Right lung (tissue), 10 donors: ENCODE results near the gene PRRG4. TPM values are rescaled to one million over a fixed set of nuclear protein-coding genes. Genes with fewer than 3 reads are reported as not detected.
"Not testable (repeated sequence)": the region's sequence is repeated elsewhere in the genome, so short reads cannot be mapped to it uniquely, and the experiment has no call there.

Source experiments
- DNase-seq, 2 donors: peaks; one replicate each; pipeline ENCODE4 v3.0.0-alpha.2; 2013
- long read RNA-seq, 8 donors: transcript quantifications; one replicate each; lab custom pipeline, GENCODE V29; 2026
- polyA plus RNA-seq, 5 donors: library from polyadenylated mRNA; unstranded; fragments of 120-200 nt; gene quantifications; one replicate each; pipeline versions ENCODE4 v1.2.1 to v1.2.3, GENCODE V29; 2013; ENCODE audit warnings: inconsistent platforms in 1 of 5, low replicate concordance in 1 of 5; ENCODE audit not compliant: insufficient read length in 5 of 5, insufficient read depth in 1 of 5

PRRG4 gene
- polyA plus RNA-seq = 1 to 10 TPM; 1.6 to 2.5 (median 2.3) TPM
- long read RNA-seq, donor 1, full-length matches to known transcripts = 1 of 1 reads
- long read RNA-seq, donor 1, partial matches to known transcripts = 0 of 1 reads
- long read RNA-seq, donor 1, other reads (novel, unspliced or antisense) = 0 of 1 reads
- long read RNA-seq, donor 2 = 0 reads
- long read RNA-seq, donor 3, full-length matches to known transcripts = 1 of 1 reads
- long read RNA-seq, donor 3, partial matches to known transcripts = 0 of 1 reads
- long read RNA-seq, donor 3, other reads (novel, unspliced or antisense) = 0 of 1 reads
- long read RNA-seq, donor 4 = 0 reads
- long read RNA-seq, donor 5 = 0 reads
- long read RNA-seq, donor 6, full-length matches to known transcripts = 1 of 1 reads
- long read RNA-seq, donor 6, partial matches to known transcripts = 0 of 1 reads
- long read RNA-seq, donor 6, other reads (novel, unspliced or antisense) = 0 of 1 reads
- long read RNA-seq, donor 7 = 0 reads
- long read RNA-seq, donor 8 = 0 reads

- peak in 1 of 2 donors; percentile 46 for DNase-seq
Measured at GRCh38 chr11:32829680-32830412, at the start of gene PRRG4. PRRG4 (plus strand) TSS chr11:32829927; CDS start chr11:32830530, 603 bp downstream.

DNA sequence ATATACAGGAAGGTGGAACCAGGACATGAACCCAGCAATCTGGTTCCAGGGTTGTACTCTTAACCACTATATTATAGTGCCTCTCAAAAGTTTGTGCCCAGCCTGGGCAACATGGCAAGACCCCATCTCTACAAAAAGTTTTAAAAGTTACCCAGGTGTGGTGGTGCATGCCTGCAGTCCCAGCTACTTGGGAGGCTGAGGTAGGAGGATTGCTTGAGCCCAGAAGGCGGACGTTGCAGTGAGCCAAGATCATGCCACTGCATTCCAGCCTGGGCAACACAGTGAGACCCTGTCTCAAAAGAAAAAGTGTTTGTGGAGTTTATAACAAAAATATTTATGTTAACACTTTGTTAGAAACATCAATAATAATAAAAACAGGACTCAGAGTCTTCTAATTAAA, 48.9 kb upstream of the PRRG4 start:
- DNase-seq = not testable (repeated sequence)

- no peak for DNase-seq
Measured at GRCh38 chr11:32781721-32782120, 48.0 kb upstream of the PRRG4 start.

DNA sequence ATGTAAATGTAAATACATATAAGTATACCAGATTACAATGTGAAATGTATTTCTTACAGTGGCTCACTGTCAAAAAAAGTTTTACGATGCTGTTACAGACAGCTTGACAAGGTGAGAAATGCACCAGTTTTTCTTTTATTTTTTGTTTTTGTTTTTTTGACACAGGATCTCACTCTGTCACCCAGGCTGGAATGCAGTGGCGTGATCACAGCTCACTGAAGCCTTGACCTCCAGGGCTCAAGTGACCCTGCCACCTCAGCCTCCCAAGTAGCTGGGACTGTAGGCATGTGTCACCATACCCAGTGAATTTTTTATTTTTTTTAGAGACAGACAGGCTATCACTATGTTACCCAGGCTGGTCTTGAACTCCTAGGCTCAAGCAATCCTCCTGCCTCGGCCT, 44.5 kb upstream of the PRRG4 start:
- no peak for DNase-seq

GRCh38 chr11:32786811-32787210, 42.9 kb upstream of the PRRG4 start:
- no peak for DNase-seq

DNA sequence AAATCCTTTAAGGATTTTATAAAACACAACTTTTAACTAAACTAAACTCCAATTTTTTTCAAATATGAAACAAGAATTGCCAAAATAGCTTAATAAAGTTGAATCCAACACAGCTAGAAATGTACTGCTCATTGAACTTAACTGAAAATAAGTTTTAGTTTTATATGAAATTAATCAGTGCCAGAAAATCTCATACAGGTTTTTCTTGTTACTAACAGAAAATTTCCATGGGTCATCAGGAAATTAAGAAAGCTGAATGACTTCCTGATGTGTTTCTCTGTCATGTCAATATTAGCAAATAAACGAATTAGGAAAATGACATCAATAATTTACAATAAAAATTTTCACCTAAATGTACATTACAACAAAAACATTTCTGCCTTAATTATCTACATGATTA, 38.8 kb upstream of the PRRG4 start:
- no peak for DNase-seq

- DNase-seq = no peak
Measured at GRCh38 chr11:32792111-32792947, 37.4 kb upstream of the PRRG4 start.

DNA sequence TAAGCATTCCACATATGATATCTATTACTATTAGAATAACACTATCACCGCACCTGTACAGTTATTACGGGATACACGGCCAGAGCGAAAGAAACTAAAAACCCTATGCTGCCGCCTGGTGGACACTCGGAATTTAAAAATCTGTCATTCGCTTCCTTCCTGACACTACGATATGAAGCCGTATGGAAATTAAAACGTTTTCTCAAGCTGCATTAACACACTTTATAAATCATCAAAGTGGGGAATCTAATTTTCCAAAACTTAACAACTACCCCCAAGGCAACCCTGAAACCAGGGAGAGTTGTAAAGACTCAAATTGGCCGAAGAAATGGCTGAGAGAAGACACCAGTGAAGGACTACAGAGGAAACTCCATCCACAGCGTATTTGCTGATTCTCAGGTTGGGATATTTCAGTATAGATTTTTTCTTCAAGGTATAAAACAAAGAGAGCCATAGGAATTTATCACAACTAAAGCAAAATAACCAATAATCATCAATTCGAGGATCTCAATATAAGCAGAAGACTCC, 36.7 kb upstream of the PRRG4 start:
- DNase-seq = peak; percentile 28 to 32

DNA sequence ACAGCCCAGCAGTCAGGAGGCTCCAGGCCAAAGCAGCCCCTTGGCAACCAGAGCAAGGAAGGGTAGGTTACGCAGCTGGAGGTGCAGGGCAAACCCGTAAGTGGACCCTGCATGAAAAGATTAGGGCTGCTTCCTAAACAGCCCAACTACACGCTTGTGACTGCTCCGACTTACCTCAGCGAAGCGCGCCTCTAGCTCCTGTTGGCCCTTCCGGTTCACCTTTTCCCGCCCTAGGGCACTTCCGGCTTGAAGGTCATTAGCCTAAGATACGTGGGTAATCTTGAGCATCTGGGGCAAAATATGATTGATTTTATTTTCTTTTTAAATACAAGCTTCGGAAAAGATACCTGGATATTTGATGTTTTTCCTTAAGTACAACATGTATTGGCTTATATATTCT, 35.3 kb upstream of the PRRG4 start, which contains the start of gene CCDC73:
Gene CCDC73 (minus strand): TSS at position 224 of the 400 bp plus-strand sequence. CDS start 34,419 bp downstream, outside the sequence.
- DNase-seq = no peak

DNA sequence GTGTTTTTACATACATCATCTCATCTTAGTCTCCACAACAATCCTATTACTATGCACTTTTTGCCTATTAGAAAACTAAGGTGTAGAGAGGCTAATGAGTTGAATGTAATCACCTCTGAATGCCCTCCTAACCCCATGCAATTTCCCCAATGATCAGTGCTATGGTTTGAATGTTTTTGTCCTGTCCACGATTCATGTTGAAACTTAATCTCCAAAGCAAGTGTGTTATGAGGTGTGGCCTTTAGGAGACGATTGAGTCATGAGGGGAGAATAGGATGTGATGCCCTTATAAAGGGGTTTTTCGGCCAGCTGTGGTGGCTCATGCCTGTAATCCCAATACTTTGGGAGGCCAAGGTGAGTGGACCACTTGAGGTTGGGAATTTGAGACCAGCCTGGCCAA, 33.3 kb upstream of the PRRG4 start:
- DNase-seq = no peak

DNA sequence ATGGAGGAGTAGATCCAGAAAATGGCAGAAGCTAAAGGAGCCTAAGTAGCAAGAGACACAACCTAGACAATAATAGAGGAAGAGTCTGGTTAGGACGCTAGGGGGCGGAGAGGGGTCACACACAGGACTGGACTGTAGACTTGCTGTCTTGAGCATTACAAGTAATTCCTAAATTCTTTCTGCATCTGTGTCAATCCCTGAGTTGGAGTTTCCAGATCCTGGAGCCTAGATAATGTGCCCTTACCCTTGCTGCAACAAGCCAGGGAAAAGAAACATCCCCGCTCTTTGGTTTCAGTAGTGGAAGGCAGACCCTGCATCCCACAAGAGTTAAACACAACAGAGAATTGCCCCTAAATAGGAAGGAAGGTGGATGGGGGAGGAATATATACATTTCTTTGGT, 20.4 kb upstream of the PRRG4 start:
- peak; percentile 28 to 50 for DNase-seq

DNA sequence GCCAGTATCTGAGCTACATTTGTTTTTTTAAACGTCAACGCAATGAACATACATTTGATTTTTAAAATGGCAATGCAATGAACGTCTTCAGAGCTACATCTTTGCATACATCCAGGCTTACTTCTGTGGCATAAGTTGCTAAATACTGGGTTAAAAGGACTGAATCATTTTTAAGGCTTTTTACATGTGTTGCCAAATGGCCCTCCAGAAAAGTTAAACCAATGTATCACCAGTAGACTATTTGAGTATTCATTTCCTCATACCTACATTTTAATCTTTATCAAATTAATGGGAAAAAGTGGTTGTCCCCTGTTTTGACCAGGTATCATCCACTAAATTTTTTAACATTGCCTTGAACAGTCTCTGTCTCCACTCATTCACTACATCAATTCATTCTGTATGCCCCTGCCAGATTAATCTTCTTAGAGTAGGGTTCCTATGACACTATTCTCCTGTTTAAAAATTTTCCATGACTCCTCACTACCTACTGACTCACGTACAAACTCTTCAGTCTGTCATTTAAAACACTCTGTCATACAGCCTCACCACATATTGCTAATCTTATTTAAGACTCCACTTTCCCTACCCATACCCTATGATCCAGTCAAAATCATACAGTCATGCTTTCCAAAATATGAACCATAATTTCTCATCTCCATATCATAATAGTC, 12.4 kb upstream of the PRRG4 start:
- no peak for DNase-seq

GRCh38 chr11:32817852-32818183, 11.9 kb upstream of the PRRG4 start:
- no peak for DNase-seq

GRCh38 chr11:32819187-32819586, 10.5 kb upstream of the PRRG4 start:
- DNase-seq = no peak

- DNase-seq = no peak
Measured at GRCh38 chr11:32820497-32820896, 9.2 kb upstream of the PRRG4 start.

- no peak for DNase-seq
Measured at GRCh38 chr11:32821517-32821916, 8.2 kb upstream of the PRRG4 start.

GRCh38 chr11:32821917-32822560, 7.7 kb upstream of the PRRG4 start:
- DNase-seq = no peak

GRCh38 chr11:32823617-32824016, 6.1 kb upstream of the PRRG4 start:
- DNase-seq = not testable (repeated sequence)

DNA sequence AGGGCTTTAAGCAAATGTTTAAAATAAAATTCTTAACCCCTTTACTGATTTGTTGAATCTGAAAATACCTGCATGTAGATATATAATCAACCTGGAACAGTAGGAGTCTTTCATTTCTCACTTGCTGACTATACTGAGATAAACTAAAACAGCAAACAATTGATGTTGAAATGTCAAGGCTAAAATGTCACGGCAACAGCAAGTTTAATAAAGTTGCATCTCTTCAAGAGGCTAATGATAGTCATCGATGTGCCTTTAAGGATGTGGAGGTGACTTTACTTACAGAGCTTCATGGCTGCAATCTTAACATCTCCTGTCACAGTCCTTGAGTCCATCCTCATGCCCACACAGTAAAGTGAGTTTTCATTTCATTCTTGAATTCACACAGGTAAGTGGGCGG, 3.6 kb upstream of the PRRG4 start:
- DNase-seq = no peak

GRCh38 chr11:32827276-32827675, 2.5 kb upstream of the PRRG4 start:
- DNase-seq = no peak
